Nephron progenitor cell (in vitro differentiated cells): ENCODE data around the gene MID1IP1.
A peak's percentile ranks its signal among the peaks of the same experiment; 100 is the strongest.

Experiments used
- DNase-seq: peaks from one replicate; pipeline ENCODE4 v3.0.0; 2021
- H3K27ac Mint-ChIP-seq: 2 replicates; pipeline ENCODE4 v1.8.0; 2021; ENCODE audit warnings: mild to moderate bottlenecking, moderate library complexity, mixed read lengths
- H3K27me3 Mint-ChIP-seq: 2 replicates; pipeline ENCODE4 v1.8.0; 2021; ENCODE audit warnings: mild to moderate bottlenecking, low read depth, mixed read lengths; ENCODE audit not compliant: poor library complexity
- H3K36me3 Mint-ChIP-seq: 2 replicates; pipeline ENCODE4 v1.8.0; 2021; ENCODE audit warnings: low read depth, mixed read lengths
- H3K4me1 Mint-ChIP-seq: 2 replicates; pipeline ENCODE4 v1.8.0; 2021; ENCODE audit warnings: mixed read lengths
- H3K4me3 Mint-ChIP-seq: 2 replicates; pipeline ENCODE4 v1.8.0; 2021; ENCODE audit warnings: mild to moderate bottlenecking, moderate library complexity, mixed read lengths
- H3K9me3 Mint-ChIP-seq: 2 replicates; pipeline ENCODE4 v1.8.0; 2021; ENCODE audit warnings: mild to moderate bottlenecking, moderate library complexity, mixed read lengths
- TF ChIP-seq, protein P1 (sequence below): fragments of 200-600 bp; sonication (generic); IDR thresholded peaks from 2 replicates; pipeline ENCODE4 v1.5.0; 2021; ENCODE audit warnings: antibody characterized with exemption

Gene MID1IP1

DNA sequence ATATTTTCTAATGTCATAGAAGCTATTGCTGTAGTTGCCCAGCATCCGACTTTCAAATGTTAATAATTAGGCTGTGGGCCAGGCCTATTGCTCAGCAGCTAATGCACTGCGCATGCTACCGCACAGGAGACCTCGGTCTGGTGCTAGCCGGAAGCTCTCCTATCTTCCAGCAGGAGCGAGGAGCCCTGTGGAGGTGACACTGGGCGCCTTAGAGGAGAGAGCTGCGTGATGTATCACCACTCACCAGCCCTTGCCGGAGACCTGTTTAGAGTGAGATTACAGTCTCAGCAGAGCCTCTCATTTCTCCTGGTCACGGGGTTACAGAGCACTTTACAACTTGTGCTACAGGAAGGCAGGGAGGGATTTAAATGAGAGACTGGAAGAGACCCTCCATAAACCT is 31.1 kb upstream of the MID1IP1 start:
- Mint-ChIP-seq H3K4me3 (no peak overlapping the region), H3K36me3 (no peaks in the 10 kb centered on the region), H3K4me1 (peaks cover 4% of the 10 kb centered on the region), H3K27ac (no peak overlapping the region), H3K27me3 (peaks cover 4% of the 10 kb centered on the region), H3K9me3 (peaks cover 13% of the 10 kb centered on the region)
- TF ChIP-seq, protein P1, sequence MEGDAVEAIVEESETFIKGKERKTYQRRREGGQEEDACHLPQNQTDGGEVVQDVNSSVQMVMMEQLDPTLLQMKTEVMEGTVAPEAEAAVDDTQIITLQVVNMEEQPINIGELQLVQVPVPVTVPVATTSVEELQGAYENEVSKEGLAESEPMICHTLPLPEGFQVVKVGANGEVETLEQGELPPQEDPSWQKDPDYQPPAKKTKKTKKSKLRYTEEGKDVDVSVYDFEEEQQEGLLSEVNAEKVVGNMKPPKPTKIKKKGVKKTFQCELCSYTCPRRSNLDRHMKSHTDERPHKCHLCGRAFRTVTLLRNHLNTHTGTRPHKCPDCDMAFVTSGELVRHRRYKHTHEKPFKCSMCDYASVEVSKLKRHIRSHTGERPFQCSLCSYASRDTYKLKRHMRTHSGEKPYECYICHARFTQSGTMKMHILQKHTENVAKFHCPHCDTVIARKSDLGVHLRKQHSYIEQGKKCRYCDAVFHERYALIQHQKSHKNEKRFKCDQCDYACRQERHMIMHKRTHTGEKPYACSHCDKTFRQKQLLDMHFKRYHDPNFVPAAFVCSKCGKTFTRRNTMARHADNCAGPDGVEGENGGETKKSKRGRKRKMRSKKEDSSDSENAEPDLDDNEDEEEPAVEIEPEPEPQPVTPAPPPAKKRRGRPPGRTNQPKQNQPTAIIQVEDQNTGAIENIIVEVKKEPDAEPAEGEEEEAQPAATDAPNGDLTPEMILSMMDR = no peak
- no peak for DNase-seq

DNA sequence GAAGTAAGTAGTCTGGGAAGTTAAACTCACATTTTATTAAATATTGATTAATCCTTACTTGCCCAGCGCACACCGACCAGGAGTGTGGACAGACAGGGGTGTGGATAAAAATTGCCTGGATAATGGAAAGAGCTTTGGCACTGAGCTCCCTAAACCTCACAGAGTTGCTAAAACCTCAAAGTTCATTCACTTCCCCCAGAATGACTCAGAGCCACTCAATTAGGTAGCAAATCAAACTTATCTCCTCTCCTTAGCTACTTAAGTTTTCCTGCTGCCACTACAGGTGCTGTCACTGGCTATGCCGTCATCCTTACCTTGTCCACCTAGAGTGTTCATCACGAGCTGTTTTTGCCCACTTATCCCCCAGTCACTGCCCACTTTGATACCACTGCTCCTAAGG is 27.0 kb upstream of the MID1IP1 start:
- H3K27me3 Mint-ChIP-seq = no peaks in the 10 kb centered on the region
- TF ChIP-seq, protein P1 = no peak
- no peak overlapping the region for H3K27ac Mint-ChIP-seq
- peaks cover 4% of the 10 kb centered on the region for H3K4me1 Mint-ChIP-seq
- H3K9me3 Mint-ChIP-seq = peaks cover 18% of the 10 kb centered on the region
- DNase-seq = no peak
- H3K4me3 Mint-ChIP-seq = no peak overlapping the region
- H3K36me3 Mint-ChIP-seq = no peaks in the 10 kb centered on the region

DNA sequence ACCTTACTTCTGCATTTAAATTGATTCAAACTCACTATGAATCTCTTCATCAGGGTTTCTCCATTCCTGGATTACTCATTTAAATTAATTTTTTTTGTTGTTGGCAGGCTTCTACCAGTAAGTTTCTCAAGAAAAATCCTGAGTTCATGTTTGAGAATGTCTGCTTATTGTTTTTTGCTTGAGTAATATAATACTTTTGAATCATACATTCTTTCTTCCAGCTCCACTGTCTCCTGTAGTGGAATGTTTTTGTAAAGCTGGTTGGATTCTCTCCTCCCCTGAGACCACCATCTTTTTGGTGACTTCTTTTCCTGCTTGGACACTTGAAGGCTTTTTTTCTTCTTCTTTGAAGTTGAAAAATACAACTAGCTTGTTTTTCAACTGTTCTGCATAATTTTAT is 4.3 kb upstream of the MID1IP1 start:
- no peak overlapping the region for H3K4me3 Mint-ChIP-seq
- H3K9me3 Mint-ChIP-seq = peaks cover 22% of the 10 kb centered on the region
- TF ChIP-seq, protein P1 = no peak
- no peaks in the 10 kb centered on the region for H3K27me3 Mint-ChIP-seq
- H3K36me3 Mint-ChIP-seq = no peaks in the 10 kb centered on the region
- no peak overlapping the region for H3K27ac Mint-ChIP-seq
- peaks cover 7% of the 10 kb centered on the region for H3K4me1 Mint-ChIP-seq
- DNase-seq = no peak

DNA sequence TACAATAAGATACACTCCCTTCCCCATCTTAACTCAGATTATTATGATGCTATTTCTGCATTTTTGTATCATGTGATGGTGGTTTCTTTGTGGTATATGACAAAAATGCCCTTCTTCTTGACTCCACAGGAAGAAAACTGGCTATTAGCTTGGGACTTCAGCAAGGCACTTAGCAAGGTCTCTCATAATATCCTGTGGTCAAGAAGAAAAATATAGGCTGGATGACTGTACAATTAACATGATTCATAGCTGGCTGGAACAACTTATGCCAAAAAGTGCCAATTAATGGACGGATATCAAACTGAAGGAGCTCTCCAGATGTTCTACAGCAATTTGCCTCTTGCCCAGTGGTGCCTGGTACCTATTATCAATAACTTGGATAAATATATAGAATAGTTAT is 2.3 kb upstream of the MID1IP1 start:
- no peak overlapping the region for H3K4me3 Mint-ChIP-seq
- H3K4me1 Mint-ChIP-seq = peaks cover 21% of the 10 kb centered on the region
- DNase-seq = no peak
- H3K9me3 Mint-ChIP-seq = peaks cover 31% of the 10 kb centered on the region
- H3K27ac Mint-ChIP-seq = no peak overlapping the region
- no peaks in the 10 kb centered on the region for H3K36me3 Mint-ChIP-seq
- TF ChIP-seq, protein P1 = no peak
- no peaks in the 10 kb centered on the region for H3K27me3 Mint-ChIP-seq

DNA sequence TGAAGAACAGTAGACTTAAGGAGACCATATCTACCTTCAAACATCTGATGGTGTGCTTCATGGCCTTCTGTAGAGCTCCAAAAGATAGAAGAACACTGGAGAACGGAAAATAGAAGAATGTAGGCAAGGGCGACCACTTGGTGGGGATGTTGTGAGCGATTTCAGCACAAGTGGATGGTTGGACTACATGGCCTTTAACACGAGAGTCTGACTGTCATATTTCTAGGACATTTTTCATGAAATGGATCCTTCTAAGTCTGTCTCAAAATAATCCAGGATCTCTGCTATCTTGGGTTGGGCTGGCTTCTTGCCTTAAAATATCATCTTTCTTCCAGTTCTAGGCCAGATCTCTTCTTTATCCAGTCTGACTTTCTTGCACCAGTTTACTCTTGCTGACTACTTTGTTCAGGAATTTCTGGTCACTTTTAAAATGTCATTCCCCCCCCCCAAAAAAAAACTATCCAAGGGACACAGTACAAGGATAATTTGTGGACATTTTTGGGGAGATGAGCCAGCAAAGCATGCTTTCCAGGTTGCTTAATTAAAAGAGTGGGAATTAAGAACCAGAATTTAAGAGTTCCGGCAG is 1.2 kb upstream of the MID1IP1 start:
- Mint-ChIP-seq H3K36me3 (no peaks in the 10 kb centered on the region), H3K9me3 (peaks cover 31% of the 10 kb centered on the region), H3K27ac (no peak overlapping the region), H3K4me1 (peaks cover 21% of the 10 kb centered on the region), H3K27me3 (no peaks in the 10 kb centered on the region), H3K4me3 (no peak overlapping the region)
- TF ChIP-seq, protein P1 = no peak
- no peak for DNase-seq

DNA sequence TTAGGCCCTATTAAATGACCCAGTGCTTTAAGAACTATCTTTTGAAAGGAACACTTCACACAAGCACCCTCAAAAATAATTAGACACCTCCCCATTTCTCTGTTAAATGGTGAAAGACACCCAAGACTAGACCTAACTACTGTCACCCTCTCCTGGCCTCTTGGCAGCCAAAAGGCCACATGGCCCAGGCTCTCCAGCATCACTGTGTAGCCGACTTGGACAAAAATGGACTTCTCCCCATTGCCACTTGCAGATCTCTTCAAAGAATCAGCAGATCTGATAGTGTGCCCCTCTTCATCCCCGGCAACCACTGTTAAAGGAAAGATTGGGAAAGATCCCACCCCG is 2.0 kb downstream of the MID1IP1 start:
- TF ChIP-seq, protein P1 = no peak
- H3K27me3 Mint-ChIP-seq = no peaks in the 10 kb centered on the region

More for the DNA sequence above, 2.0 kb downstream of the MID1IP1 start:
- peaks cover 30% of the 10 kb centered on the region for H3K9me3 Mint-ChIP-seq
- no peak for DNase-seq
- H3K27ac Mint-ChIP-seq = peak overlapping the region; percentile 75
- H3K4me3 Mint-ChIP-seq = peak overlapping the region; percentile 98
- no peaks in the 10 kb centered on the region for H3K36me3 Mint-ChIP-seq
- peaks cover 40% of the 10 kb centered on the region for H3K4me1 Mint-ChIP-seq
